Measurements from ENCODE around the gene MIF.
"Not testable (repeated sequence)": the region's sequence is repeated elsewhere in the genome, so short reads cannot be mapped to it uniquely, and the experiment has no call there.

Gene MIF

DNA sequence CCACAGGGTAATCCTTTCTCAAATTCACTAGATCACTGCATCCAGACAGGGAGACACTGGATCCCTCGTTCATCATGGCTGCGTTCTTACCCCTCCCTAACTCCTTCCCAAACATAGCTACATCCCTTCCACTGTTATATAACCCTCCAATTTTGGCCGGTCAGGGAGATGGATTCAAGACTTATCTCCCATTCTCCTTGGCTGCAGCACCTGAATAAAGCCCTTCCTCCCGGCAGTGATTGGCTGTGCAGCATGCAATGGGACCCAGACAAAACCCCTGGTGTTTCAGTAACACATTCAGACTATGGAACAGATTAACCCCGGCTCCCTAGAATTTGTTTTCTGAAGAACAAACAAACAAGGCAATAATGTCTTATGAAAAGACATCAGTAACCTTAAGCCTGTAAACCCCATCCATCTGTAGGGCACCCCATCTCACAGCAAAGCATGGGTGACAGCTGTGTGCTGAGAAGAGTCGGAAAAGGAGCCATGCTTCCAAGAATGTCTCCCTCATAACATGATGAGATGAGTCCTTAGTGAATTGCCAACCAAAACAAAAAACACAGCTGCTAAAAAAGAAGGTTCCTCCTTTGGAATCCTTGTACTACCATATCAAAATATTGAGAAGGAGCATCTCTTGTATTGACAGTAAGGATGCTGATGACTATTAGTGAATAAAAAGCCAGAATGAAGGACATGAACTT lies 5.0 kb downstream of the MIF start:
- Histone ChIP-seq H3K4me3 (ENCODE audit: low read depth in 1 of 2, low read length in 2 of 2) (no peak overlapping the region), H3K36me3 (ENCODE audit: insufficient read depth, low read length) (peaks cover 29% of the 10 kb centered on the region), H4K20me1 (ENCODE audit: insufficient read depth, low read length) (peaks cover 24% of the 10 kb centered on the region), H3K9ac (ENCODE audit: low read depth, low read length) (no peak overlapping the region), H3K4me1 (ENCODE audit: insufficient read depth, low read length) (peaks cover 24% of the 10 kb centered on the region), H2AFZ (ENCODE audit: low read depth, low read length) (no peak overlapping the region), H3K4me2 (ENCODE audit: insufficient read depth, low read length) (no peak overlapping the region), H3K27me3 (ENCODE audit: insufficient read depth, low read length, poor library complexity) (no peaks in the 10 kb centered on the region), H3K79me2 (ENCODE audit: insufficient read depth, low read length) (peaks cover 29% of the 10 kb centered on the region), H3K9me3 (ENCODE audit: insufficient read depth, low read length, severe bottlenecking) (no peaks in the 10 kb centered on the region), H3K27ac (ENCODE audit: low read length) (no peak overlapping the region)
- ATAC-seq (ENCODE audit: insufficient read depth, low read depth): no peak
- TF ChIP-seq, protein P1, sequence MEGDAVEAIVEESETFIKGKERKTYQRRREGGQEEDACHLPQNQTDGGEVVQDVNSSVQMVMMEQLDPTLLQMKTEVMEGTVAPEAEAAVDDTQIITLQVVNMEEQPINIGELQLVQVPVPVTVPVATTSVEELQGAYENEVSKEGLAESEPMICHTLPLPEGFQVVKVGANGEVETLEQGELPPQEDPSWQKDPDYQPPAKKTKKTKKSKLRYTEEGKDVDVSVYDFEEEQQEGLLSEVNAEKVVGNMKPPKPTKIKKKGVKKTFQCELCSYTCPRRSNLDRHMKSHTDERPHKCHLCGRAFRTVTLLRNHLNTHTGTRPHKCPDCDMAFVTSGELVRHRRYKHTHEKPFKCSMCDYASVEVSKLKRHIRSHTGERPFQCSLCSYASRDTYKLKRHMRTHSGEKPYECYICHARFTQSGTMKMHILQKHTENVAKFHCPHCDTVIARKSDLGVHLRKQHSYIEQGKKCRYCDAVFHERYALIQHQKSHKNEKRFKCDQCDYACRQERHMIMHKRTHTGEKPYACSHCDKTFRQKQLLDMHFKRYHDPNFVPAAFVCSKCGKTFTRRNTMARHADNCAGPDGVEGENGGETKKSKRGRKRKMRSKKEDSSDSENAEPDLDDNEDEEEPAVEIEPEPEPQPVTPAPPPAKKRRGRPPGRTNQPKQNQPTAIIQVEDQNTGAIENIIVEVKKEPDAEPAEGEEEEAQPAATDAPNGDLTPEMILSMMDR (IDR thresholded peaks at IDR 0.05; ENCODE audit: borderline replicate concordance, extremely low read depth, low read length, poor library complexity, severe bottlenecking): no peak
- no peak for TF ChIP-seq EZH2 (IDR thresholded peaks at IDR 0.05; ENCODE audit: borderline replicate concordance, low read depth, low read length, severe bottlenecking)
- no peak for DNase-seq

DNA sequence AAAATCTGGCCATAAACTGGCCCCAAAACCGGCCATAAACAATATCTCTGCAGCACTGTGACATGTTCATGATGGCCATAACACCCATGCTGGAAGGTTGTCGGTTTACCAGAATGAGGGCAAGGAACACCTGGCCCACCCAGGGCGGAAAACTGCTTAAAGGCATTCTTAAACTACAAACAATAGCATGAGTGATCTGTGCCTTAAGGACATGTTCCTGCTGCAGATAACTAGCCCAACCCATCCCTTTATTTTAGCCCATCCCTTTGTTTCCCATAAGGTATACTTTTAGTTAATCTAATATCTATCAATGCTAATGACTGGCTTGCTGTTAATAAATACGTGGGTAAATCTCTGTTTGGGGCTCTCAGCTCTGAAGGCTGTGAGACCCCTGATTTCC lies 6.0 kb downstream of the MIF start:
- Histone ChIP-seq H3K4me1 (ENCODE audit: insufficient read depth, low read length) (peaks cover 19% of the 10 kb centered on the region), H3K36me3 (ENCODE audit: insufficient read depth, low read length) (peaks cover 22% of the 10 kb centered on the region), H3K79me2 (ENCODE audit: insufficient read depth, low read length) (peaks cover 18% of the 10 kb centered on the region), H4K20me1 (ENCODE audit: insufficient read depth, low read length) (peaks cover 23% of the 10 kb centered on the region)
- not testable (repeated sequence) for H3K4me3 ChIP-seq (ENCODE audit: low read depth in 1 of 2, low read length in 2 of 2); H3K27me3 ChIP-seq (ENCODE audit: insufficient read depth, low read length, poor library complexity); H3K27ac ChIP-seq (ENCODE audit: low read length); H3K4me2 ChIP-seq (ENCODE audit: insufficient read depth, low read length); ATAC-seq (ENCODE audit: insufficient read depth, low read depth); DNase-seq; H3K9ac ChIP-seq (ENCODE audit: low read depth, low read length); H2AFZ ChIP-seq (ENCODE audit: low read depth, low read length); H3K9me3 ChIP-seq (ENCODE audit: insufficient read depth, low read length, severe bottlenecking)

DNA sequence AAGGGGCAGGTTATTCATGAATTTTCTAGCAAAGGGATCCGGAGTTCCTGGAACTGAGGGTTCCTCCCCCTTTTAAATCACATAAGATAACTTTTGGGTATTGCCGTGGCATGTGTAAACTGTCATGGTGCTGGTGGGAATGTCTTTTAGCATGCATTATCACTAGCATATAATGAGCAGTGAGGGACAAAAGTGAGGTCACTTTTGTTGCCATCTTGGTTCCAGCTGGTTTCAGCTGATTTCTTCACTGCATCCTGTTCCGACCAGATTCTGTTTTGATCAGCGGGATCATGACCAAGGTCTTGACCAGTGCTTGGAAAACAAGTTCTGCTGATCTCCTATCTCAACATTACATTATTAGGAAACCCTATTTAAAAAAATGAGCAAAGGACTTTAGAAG lies 7.4 kb downstream of the MIF start:
- Histone ChIP-seq H3K27me3 (ENCODE audit: insufficient read depth, low read length, poor library complexity) (no peaks in the 10 kb centered on the region), H3K4me3 (ENCODE audit: low read depth in 1 of 2, low read length in 2 of 2) (no peak overlapping the region), H3K79me2 (ENCODE audit: insufficient read depth, low read length) (peaks cover 5% of the 10 kb centered on the region), H3K4me1 (ENCODE audit: insufficient read depth, low read length) (peaks cover 6% of the 10 kb centered on the region), H3K27ac (ENCODE audit: low read length) (no peak overlapping the region), H4K20me1 (ENCODE audit: insufficient read depth, low read length) (peaks cover 10% of the 10 kb centered on the region), H2AFZ (ENCODE audit: low read depth, low read length) (no peak overlapping the region), H3K9ac (ENCODE audit: low read depth, low read length) (no peak overlapping the region), H3K36me3 (ENCODE audit: insufficient read depth, low read length) (peaks cover 8% of the 10 kb centered on the region), H3K4me2 (ENCODE audit: insufficient read depth, low read length) (no peak overlapping the region), H3K9me3 (ENCODE audit: insufficient read depth, low read length, severe bottlenecking) (no peaks in the 10 kb centered on the region)
- no peak for TF ChIP-seq EZH2 (IDR thresholded peaks at IDR 0.05; ENCODE audit: borderline replicate concordance, low read depth, low read length, severe bottlenecking)
- TF ChIP-seq, protein P1 (IDR thresholded peaks at IDR 0.05; ENCODE audit: borderline replicate concordance, extremely low read depth, low read length, poor library complexity, severe bottlenecking): no peak
- DNase-seq (no peak), ATAC-seq (ENCODE audit: insufficient read depth, low read depth) (no peak)

DNA sequence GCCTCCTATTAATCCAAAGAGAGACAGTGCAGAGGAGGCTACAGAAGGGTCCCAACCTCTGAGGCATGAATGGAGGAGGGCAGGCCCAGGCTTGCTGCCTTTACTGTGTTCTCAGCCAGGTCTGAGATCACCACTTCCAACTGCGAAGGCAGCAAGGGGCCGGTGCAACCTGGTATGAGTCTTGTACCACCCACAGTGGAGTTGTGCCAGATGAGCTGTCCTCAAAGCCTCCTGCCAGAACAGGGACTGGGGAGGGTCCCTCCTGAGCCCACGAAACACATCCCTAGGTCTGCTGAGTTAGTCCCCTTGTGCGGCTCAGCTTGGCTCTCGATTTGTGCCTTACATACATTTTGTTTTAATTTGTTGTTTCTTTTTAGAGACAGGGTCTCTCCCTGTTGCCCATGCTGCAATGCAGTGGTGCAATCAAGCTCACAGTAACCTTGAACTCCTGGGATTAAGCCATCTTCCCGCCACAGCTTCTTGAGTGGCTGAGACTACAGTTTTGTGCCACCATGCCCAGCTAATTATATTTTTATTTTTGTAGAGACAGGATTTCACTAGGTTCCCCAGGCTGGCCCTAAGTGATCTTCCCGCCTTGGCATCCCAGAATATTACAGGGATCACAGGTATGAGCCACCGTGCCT lies 9.3 kb downstream of the MIF start:
- no peak for DNase-seq
- Histone ChIP-seq H3K36me3 (ENCODE audit: insufficient read depth, low read length) (no peaks in the 10 kb centered on the region), H3K9me3 (ENCODE audit: insufficient read depth, low read length, severe bottlenecking) (no peaks in the 10 kb centered on the region), H3K4me3 (ENCODE audit: low read depth in 1 of 2, low read length in 2 of 2) (no peak overlapping the region), H2AFZ (ENCODE audit: low read depth, low read length) (no peak overlapping the region), H3K4me1 (ENCODE audit: insufficient read depth, low read length) (no peaks in the 10 kb centered on the region), H3K79me2 (ENCODE audit: insufficient read depth, low read length) (no peaks in the 10 kb centered on the region), H3K4me2 (ENCODE audit: insufficient read depth, low read length) (no peak overlapping the region), H3K9ac (ENCODE audit: low read depth, low read length) (no peak overlapping the region), H4K20me1 (ENCODE audit: insufficient read depth, low read length) (no peaks in the 10 kb centered on the region), H3K27me3 (ENCODE audit: insufficient read depth, low read length, poor library complexity) (no peaks in the 10 kb centered on the region), H3K27ac (ENCODE audit: low read length) (no peak overlapping the region)
- TF ChIP-seq, protein P1 (IDR thresholded peaks at IDR 0.05; ENCODE audit: borderline replicate concordance, extremely low read depth, low read length, poor library complexity, severe bottlenecking): no peak
- TF ChIP-seq EZH2 (IDR thresholded peaks at IDR 0.05; ENCODE audit: borderline replicate concordance, low read depth, low read length, severe bottlenecking): no peak
- no peak for ATAC-seq (ENCODE audit: insufficient read depth, low read depth)
